ENCODE data around the gene CNTN4.

Gene CNTN4

DNA sequence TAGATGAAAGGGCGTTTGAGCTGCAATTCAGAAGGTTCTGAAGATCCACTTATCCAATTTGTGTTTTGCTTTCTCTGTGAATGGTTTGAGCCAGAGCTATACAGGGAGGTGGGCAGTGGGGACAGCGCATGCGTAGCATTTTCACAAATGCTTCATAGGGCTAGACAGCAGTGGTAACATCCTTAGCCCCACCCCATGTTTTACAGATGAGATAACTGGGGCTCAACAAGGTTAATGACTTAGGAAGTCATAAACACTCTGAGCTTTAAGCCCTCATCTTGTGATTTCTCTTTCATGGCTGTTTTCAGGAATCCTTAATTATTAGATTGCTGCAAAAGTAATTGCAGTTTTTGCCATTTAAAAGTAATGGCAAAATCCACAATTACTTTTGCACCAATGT lies 602.8 kb downstream of the CNTN4 start:
- DNase-seq (ENCODE audit: low read depth): no peak

GRCh38 chr3:2706144-2706835 lies 607.6 kb downstream of the CNTN4 start:
- DNase-seq (ENCODE audit: low read depth): no peak

DNA sequence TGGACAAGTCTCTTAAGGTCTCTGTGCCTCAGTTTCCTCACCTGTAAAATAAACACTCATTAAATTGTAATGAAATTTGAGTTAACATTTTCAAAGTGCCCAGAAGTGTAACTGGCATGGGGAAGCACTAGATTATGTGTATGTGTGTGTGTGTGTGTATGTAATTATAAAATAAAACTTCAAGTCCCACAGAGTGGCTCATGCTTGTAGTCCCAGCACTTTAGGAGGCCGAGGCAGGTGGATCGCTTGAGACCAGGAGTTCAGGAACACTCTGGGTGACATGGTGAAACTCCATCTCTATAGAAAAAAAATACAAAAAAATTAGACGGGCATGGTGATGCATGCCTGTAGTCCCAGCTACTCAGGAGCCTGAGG lies 608.2 kb downstream of the CNTN4 start:
- no peak for DNase-seq (ENCODE audit: low read depth)

- no peak for DNase-seq (ENCODE audit: low read depth)
Measured at GRCh38 chr3:2711081-2711480, 612.4 kb downstream of the CNTN4 start.

DNA sequence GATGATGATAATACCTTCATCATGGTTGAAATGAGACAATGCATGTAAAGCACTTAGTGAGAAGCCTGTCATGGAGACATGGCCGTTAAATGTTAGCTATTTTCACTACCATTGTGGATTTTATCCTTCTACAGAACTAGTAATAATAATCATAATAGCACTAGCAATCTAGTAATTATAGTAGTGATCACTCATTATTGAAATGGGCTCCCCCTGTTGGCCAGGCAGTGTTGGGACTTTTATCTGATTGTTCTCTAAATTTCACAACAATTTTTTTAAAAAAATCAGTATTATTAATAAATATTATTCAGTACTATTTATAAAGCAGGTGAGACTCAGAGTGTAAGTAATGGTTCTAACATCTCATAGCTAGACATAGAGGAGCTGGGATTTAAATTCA lies 615.3 kb downstream of the CNTN4 start:
- no peak for DNase-seq (ENCODE audit: low read depth)

DNA sequence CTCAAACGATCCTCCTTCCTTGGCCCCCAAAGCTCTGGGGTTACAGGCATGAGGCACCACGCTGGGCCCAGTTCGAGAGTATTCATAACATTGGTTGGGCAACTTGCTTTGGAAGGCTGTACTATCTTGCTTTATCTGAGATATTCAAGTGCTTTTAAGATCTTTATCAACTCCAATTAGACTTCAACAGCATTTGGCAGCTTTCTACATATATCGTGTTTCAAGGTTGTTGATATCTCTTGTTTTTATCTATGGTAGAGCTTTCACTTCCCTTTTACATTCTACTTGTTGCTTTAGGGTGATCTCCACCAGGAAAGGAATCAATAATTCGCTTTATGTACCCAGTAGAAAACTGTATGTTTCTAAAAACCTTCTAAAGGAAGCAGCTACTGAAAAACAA lies 616.2 kb downstream of the CNTN4 start:
- no peak for DNase-seq (ENCODE audit: low read depth)

DNA sequence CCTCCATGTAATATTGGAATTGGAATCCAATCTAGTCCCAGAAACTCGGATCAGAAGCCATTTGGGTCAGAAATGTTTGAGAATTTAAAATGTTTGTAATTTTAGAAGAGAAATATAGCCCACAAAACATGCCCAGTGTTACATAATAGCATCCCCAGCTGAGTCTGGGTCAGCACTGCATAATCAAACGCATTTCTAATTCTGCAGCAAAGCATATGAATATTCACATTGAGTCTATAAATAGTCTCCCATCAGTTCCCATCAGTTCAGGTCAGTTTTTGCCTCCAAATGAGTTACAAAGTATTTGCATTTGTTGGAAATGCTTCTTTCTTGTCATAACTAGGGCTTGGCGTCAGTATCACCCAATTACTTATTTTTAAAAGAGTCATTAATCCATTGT lies 628.4 kb downstream of the CNTN4 start:
- no peak for DNase-seq (ENCODE audit: low read depth)

DNA sequence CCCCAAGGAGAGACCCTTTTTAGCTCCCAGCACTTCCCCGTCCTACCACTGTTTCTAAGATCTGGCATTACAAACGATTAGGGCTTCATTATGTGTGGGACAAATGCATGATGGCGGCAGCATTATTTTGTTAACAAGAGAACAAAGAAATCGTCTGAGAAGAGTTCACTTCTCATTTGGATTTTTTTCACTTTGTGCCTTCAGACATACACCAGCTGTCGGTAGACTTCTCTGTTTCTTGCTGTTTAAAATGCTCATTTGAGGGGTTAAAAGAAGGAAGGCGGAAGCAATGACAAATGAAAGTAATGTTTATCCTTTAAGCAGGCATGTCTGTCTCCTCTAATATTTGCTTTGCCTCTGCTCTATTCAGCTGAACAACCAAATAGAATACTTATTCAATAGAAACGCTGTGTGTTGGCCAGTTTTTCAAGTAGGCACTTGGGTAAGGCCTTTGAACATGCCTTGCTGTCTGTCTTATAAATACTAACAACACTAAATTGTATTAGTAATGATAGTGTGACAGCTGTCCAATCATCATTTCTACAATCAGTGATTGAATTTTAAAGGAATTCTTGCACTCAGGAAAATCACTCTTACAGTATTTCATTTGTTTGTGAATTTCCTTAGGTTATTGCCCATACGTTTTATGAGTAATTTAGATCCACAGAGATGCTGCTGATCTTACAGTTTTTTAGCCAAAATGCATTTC lies 629.1 kb downstream of the CNTN4 start:
- no peak for DNase-seq (ENCODE audit: low read depth)

- DNase-seq (ENCODE audit: low read depth): no peak
Measured at GRCh38 chr3:2731843-2732242, 633.2 kb downstream of the CNTN4 start.

DNA sequence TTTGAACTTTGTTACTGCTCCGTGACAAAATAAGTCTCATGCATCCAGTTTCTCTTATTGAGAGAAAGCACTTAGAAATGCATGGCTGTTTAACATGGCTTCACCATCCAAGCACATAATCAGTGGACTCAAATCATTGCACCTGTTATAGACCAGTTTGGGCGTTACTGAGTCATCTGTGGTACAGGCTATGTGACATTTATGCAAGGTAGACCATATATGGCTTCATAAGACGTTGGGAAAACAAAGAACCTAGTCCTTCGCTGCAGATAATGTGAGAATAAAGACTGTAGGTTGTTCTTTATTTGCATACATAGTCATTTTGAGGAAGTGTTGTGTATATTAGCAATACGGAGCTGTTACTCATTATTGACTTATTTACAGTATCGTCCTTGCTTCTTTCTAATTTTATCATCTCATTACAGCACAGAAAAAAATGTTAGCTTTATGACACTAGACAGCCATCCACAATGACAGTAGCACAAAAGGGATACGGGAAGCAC lies 636.8 kb downstream of the CNTN4 start:
- DNase-seq (ENCODE audit: low read depth): no peak

DNA sequence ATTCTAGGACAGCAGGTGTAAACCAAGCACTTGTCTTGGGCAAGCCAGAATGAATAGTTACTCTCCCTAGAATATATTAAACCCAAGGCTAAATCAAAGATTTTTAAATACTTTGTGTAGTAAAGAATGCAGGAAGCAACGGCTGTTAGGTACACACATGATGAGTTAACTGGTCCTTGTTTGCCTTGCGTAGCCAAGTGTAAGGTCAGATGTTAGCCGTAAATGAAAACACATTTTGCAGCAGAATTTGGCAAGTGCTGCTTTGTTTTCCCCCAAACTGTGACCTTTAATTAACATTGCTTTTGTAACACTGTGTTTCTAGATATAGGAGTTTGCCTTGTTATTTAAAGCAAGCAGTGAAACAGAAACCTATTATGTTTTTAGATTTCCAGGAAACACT lies 642.9 kb downstream of the CNTN4 start:
- no peak for DNase-seq (ENCODE audit: low read depth)

GRCh38 chr3:2765002-2765579 lies 666.4 kb downstream of the CNTN4 start:
- no peak for DNase-seq (ENCODE audit: low read depth)

DNA sequence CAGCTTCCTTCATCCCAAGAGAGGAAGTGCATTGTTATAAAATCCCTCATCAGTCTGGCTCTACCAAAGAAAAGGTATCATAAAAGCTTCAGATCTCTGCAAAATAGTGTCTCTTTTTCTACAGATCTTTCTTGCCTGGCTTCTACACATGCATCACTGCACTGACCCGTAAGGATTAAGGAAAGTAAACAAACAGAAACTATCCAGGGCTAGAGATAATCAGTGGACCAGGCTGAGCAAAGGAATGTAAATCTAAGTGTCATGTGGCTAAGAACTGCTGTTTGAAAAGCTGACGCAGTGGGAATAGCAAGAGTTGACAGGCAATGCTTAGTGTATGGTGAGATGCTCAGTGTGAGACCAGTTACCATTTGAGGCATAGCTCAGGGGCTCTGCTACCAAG lies 671.8 kb downstream of the CNTN4 start:
- no peak for DNase-seq (ENCODE audit: low read depth)

DNA sequence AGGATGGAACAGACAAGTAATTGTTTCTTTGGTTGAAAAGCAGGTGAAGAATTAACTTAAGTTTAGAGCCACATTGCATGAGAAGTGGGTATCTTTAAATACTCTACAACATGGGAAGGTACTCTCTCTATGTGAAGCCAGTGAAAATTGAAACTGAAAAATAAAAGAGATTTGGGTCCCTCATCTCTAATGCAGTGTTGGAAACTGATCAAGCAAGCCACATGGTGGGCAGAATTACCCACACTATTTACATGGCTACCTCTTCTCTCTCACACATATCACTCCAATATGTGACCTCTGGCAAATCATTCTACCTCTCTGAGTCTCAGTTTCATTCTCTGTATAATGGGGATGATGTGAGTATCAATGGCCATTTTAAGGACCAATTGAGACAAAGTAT lies 672.5 kb downstream of the CNTN4 start:
- no peak for DNase-seq (ENCODE audit: low read depth)

DNA sequence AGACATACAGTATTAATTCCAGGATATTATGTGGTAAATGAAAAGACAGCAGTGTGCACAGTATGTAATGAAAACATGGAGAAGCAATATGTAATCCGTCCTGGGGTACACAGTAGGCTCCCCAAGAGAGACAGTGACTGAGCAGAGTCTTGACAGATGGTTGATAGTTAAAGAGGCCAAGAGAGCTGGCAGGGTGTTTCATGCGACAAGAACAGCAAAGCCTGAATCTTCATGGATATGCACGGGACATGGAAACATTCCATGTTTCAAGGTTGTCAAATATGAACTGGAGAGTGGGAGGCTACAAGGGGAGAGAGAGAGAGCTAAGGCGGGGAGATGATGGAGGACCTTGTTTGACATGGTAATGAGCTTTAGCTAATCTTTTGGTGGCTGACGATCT lies 673.1 kb downstream of the CNTN4 start:
- no peak for DNase-seq (ENCODE audit: low read depth)

DNA sequence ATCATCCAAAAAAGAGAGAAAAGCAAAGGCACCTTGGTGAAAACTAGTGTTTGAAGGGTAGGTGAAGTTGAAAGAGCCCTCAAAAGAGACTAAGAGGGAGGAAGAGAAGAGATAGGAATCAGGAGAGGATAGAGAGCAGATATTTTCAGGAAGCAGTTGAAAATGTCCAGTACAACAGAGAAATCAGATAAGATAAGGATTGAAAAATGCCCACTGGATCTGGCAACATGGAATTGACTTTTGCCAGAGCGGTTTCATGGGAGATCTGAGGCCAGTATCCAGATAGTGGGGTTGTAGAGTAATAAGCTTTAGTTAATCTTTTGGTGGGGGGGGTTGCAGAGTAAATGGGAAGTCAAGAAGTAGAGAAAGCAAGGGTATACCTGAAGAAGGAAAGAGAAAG lies 674.1 kb downstream of the CNTN4 start:
- DNase-seq (ENCODE audit: low read depth): no peak

DNA sequence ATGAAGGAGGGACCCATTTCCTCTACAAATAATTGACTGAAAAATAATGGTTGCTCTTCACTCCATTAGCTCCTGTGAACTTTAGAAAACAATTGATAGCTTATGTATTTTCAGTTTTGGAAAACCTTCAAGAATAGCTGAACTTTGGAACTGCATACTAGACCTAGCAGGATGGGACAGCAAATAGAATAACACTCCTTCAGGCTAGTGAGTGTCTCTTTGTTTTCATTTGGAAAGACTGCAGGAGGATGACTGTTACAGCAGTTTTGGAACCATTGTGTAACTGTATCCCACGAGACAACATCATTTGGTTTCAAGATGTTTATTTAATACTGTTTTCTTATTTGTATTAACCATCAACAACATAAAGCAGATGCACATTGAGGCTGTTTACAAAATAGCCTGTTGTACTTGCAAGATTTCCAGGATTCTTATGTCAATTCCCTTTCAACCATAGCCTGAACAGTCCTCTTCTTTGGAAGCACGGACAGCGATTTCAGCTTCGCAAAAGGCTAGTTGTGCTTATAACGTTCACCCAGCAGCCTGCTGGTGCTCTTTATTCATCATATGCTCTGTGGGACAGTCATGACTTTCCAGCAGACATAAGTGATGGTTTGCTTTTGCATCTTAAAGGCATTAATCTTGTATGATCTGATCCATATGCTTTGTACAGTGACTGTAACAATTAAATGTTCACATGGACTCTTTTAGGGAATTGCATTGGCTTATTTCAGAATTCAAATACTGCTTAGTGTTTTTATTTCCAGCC lies 676.0 kb downstream of the CNTN4 start:
- no peak for DNase-seq (ENCODE audit: low read depth)

GRCh38 chr3:2783261-2783660 lies 684.6 kb downstream of the CNTN4 start:
- no peak for DNase-seq (ENCODE audit: low read depth)

GRCh38 chr3:2784627-2785026 lies 686.0 kb downstream of the CNTN4 start:
- no peak for DNase-seq (ENCODE audit: low read depth)

GRCh38 chr3:2790266-2790815 lies 691.7 kb downstream of the CNTN4 start:
- no peak for DNase-seq (ENCODE audit: low read depth)

DNA sequence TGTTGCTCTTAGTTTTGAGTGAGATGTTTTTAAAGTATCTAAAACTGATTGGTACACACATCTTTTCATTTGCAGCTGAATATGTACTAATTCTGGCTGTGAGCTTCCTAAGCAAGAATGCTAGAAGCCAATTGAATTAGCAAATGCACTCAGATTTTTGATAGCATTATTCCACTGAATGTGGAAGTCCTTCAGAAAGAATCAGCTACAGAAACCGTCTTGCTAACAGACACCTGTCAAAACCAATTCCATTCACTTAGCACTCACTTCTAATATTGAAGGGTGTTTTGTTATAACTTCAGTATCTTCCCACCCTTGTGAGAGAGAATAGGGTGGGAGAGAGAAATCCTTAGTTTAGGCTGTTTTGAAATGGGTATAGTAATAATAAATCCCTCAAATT lies 693.8 kb downstream of the CNTN4 start:
- no peak for DNase-seq (ENCODE audit: low read depth)

- DNase-seq (ENCODE audit: low read depth): no peak
Measured at GRCh38 chr3:2793987-2794386, 695.3 kb downstream of the CNTN4 start.

All from T follicular helper cell (primary cell).